WERI-Rb-1 (cell line): Measurements from ENCODE around the gene DZANK1.
"Not testable (repeated sequence)": the region's sequence is repeated elsewhere in the genome, so short reads cannot be mapped to it uniquely, and the experiment has no call there.

ENCODE experiments used
- DNase-seq: peaks from one replicate; pipeline ENCODE4 v3.0.0-alpha.2; 2020
- H3K27ac ChIP-seq: fragments of 250-450 bp; sonication (Bioruptor Pico); 2 replicates; pipeline ENCODE4 v1.5.1; 2020; ENCODE audit warnings: mild to moderate bottlenecking, moderate library complexity
- H3K27me3 ChIP-seq: fragments of 250-450 bp; sonication (Bioruptor Pico); 2 replicates; pipeline ENCODE4 v1.5.1; 2021; ENCODE audit warnings: mild to moderate bottlenecking, low read depth, moderate library complexity; ENCODE audit not compliant: insufficient read depth, severe bottlenecking
- H3K36me3 ChIP-seq: fragments of 250-450 bp; sonication (Bioruptor Pico); 2 replicates; pipeline ENCODE4 v1.5.1; 2020; ENCODE audit warnings: mild to moderate bottlenecking, moderate library complexity
- H3K4me3 ChIP-seq: 2 replicates; pipeline ENCODE4 v1.5.1; 2011; ENCODE audit warnings: low read depth, mild to moderate bottlenecking, control low read depth, low read length
- H3K9me3 ChIP-seq: fragments of 250-450 bp; sonication (Bioruptor Pico); 2 replicates; pipeline ENCODE4 v1.5.1; 2021; ENCODE audit warnings: mild to moderate bottlenecking, moderate library complexity; ENCODE audit not compliant: severe bottlenecking
- TF ChIP-seq, protein P1 (sequence below): IDR thresholded peaks from 2 replicates; pipeline ENCODE4 v1.5.1; 2011; ENCODE audit warnings: low read depth, mild to moderate bottlenecking, control low read depth, inconsistent platforms, low read length

Gene DZANK1

DNA sequence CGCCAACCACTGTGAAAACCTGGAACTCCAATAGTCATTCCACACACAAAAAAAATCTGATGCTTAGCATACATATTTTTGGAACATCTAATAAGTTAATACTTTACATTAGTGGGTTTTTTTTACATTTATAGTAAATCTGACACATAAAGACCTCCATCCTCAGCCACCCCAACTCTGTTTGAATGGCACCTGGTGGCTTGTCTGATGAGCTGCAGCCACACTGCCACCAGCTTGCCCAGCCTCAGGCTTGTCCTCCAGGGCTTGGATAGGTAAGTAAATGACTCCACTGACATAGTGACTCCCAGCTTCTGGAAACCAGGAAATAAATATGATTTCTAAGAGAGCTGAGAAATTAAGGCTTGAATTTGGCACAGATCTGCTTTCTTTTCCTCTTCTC lies 107.0 kb downstream of the DZANK1 start:
- no peaks in the 10 kb centered on the region for H3K36me3 ChIP-seq
- H3K27me3 ChIP-seq: no peaks in the 10 kb centered on the region
- H3K27ac ChIP-seq: no peak overlapping the region
- DNase-seq: no peak
- no peak overlapping the region for H3K4me3 ChIP-seq
- TF ChIP-seq, protein P1, sequence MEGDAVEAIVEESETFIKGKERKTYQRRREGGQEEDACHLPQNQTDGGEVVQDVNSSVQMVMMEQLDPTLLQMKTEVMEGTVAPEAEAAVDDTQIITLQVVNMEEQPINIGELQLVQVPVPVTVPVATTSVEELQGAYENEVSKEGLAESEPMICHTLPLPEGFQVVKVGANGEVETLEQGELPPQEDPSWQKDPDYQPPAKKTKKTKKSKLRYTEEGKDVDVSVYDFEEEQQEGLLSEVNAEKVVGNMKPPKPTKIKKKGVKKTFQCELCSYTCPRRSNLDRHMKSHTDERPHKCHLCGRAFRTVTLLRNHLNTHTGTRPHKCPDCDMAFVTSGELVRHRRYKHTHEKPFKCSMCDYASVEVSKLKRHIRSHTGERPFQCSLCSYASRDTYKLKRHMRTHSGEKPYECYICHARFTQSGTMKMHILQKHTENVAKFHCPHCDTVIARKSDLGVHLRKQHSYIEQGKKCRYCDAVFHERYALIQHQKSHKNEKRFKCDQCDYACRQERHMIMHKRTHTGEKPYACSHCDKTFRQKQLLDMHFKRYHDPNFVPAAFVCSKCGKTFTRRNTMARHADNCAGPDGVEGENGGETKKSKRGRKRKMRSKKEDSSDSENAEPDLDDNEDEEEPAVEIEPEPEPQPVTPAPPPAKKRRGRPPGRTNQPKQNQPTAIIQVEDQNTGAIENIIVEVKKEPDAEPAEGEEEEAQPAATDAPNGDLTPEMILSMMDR: no peak
- no peaks in the 10 kb centered on the region for H3K9me3 ChIP-seq

DNA sequence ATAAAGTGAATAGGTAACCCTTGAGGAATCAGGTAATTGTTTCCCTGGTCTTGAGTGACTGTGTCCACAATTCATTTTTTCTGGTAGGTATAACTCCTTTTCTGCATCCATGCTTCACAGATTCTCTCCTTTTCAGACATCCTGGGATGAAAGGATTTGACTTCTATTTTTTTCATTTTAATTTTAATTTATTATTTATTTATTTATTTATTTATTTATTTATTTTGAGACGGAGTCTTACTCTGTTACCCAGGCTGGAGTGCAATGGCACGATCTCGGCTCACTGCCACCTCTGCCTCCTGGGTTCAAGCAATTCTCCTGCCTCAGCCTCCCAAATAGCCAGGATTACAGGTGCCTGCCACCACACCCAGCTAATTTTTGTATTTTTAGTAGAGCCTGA lies 117.1 kb downstream of the DZANK1 start:
- not testable (repeated sequence) for H3K36me3 ChIP-seq, DNase-seq, H3K27ac ChIP-seq, H3K9me3 ChIP-seq, H3K4me3 ChIP-seq, H3K27me3 ChIP-seq
